ENCODE results near the gene RSPH1. TPM values are rescaled to one million over a fixed set of nuclear protein-coding genes. Genes with fewer than 3 reads are reported as not detected.

The RSPH1 gene
- total RNA-seq, 6 experiments from 2014 or later = not detected

DNA sequence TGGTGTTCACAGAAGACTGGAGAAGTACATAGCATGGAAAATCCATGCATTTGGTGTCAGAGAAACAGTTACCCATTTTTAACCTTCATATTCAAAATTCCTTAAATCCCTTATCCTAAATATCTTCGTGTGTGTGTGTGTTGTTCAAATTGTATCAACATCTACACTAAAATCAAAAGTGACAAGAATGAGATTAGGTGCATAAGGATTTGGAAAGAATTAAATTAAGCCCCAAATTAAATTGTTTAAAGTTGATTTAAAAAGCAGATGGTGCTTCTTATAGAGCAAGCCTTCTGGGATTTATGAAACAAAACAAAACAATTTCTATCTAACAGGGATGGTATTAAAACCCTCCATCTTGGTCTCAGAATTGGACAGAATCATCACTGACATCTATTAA lies 4.7 kb downstream of the RSPH1 start:
- Mint-ChIP-seq H3K4me3 (no peak overlapping the region), H3K36me3 (ENCODE audit: low read depth) (no peaks in the 10 kb centered on the region), H3K9me3 (peaks cover 29% of the 10 kb centered on the region), H3K4me1 (ENCODE audit: low read depth) (peaks cover 6% of the 10 kb centered on the region; the same call in 1 of the 2 replicates), H3K27ac (no peak overlapping the region), H3K27me3 (ENCODE audit: insufficient read depth) (peaks cover 15% of the 10 kb centered on the region)
- TF ChIP-seq CTCF (IDR thresholded peaks at IDR 0.05) = no peak
- DNase-seq = no peak

GRCh38 chr21:42490720-42491119 lies 5.3 kb downstream of the RSPH1 start:
- Mint-ChIP-seq H3K36me3 (ENCODE audit: low read depth) (no peaks in the 10 kb centered on the region), H3K27me3 (ENCODE audit: insufficient read depth) (peaks cover 12% of the 10 kb centered on the region), H3K9me3 (peaks cover 29% of the 10 kb centered on the region), H3K27ac (no peak overlapping the region), H3K4me3 (no peak overlapping the region), H3K4me1 (ENCODE audit: low read depth) (peaks cover 4% of the 10 kb centered on the region; the same call in 1 of the 2 replicates)
- no peak for DNase-seq
- no peak for TF ChIP-seq CTCF (IDR thresholded peaks at IDR 0.05)

GRCh38 chr21:42489991-42490390 lies 6.0 kb downstream of the RSPH1 start:
- TF ChIP-seq CTCF (IDR thresholded peaks at IDR 0.05) = no peak
- no peak for DNase-seq
- Mint-ChIP-seq H3K4me3 (no peak overlapping the region), H3K27me3 (ENCODE audit: insufficient read depth) (peaks cover 11% of the 10 kb centered on the region), H3K4me1 (ENCODE audit: low read depth) (no peaks in the 10 kb centered on the region), H3K27ac (no peak overlapping the region), H3K9me3 (peaks cover 29% of the 10 kb centered on the region), H3K36me3 (ENCODE audit: low read depth) (no peaks in the 10 kb centered on the region)

DNA sequence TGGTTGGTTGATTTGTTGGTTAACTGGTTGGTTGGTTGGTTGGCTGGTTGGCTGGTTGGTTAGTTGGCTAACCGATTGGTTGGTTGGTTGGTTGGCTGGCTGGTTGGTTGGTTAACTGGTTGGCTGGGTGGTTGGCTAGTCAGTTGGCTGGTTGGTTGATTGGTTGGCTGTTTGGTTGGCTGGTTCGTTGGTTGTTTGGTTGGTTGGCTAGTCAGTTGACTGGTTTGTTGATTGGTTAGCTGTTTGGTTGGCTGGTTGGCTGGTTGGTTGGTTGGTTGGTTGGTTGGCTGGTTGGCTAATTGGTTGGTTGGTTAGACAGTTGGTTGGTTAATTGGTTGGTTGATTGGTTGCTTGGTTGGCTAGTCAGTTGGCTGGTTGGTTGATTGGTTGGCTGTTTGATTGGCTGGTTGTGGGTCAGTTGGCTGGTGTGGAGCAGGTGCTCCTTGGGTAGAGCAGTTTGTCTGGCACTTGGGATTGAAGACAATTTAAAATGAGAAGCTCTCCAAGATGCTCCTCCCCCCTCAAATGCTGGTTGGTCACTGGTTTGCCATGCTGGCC lies 6.9 kb downstream of the RSPH1 start:
- no peaks in the 10 kb centered on the region for H3K36me3 Mint-ChIP-seq (ENCODE audit: low read depth)
- no peaks in the 10 kb centered on the region for H3K4me1 Mint-ChIP-seq (ENCODE audit: low read depth)
- peaks cover 8% of the 10 kb centered on the region; the same call in 1 of the 2 replicates for H3K27me3 Mint-ChIP-seq (ENCODE audit: insufficient read depth)
- no peak overlapping the region for H3K27ac Mint-ChIP-seq
- peaks cover 29% of the 10 kb centered on the region for H3K9me3 Mint-ChIP-seq
- DNase-seq = no peak
- H3K4me3 Mint-ChIP-seq = no peak overlapping the region
- no peak for TF ChIP-seq CTCF (IDR thresholded peaks at IDR 0.05)

DNA sequence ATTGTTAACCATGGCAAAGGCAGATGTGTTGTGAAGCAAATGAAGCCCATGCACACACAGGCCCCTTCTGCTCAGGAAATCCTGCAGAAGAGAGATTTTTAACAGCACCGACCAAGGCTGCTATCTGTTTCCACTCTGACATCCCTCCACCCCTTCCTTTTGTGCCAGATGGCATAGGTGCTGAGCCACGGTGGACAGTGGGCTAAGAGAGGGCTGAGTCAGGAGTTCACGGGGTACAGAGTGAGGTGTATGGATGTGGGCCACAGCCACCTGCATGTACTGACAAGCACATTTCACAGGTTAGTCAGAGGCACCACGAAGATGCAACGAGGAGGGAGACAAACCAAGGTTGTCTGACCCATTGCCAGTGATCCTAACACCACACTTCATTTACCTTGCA lies 9.5 kb downstream of the RSPH1 start:
- Mint-ChIP-seq H3K4me3 (no peak overlapping the region), H3K36me3 (ENCODE audit: low read depth) (no peaks in the 10 kb centered on the region), H3K4me1 (ENCODE audit: low read depth) (no peaks in the 10 kb centered on the region), H3K9me3 (peaks cover 29% of the 10 kb centered on the region), H3K27ac (no peak overlapping the region), H3K27me3 (ENCODE audit: insufficient read depth) (0 out of 2 replicates have a peak, but pooled peaks cover 1% of the 10 kb centered on the region)
- no peak for TF ChIP-seq CTCF (IDR thresholded peaks at IDR 0.05)
- no peak for DNase-seq
